C4-2B (cell line): Measurements from ENCODE around the gene SPATS2L.

ENCODE experiments used
- ZFX ChIP-seq: fragments of 450-650 bp; IDR thresholded peaks from 2 replicates; pipeline ENCODE4 v1.6.1; 2017
- TF ChIP-seq, protein P1 (sequence below): fragments of 450-650 bp; conservative IDR thresholded peaks from 2 replicates; pipeline ENCODE4 v1.5.1; 2017; ENCODE audit warnings: mild to moderate bottlenecking

DNA sequence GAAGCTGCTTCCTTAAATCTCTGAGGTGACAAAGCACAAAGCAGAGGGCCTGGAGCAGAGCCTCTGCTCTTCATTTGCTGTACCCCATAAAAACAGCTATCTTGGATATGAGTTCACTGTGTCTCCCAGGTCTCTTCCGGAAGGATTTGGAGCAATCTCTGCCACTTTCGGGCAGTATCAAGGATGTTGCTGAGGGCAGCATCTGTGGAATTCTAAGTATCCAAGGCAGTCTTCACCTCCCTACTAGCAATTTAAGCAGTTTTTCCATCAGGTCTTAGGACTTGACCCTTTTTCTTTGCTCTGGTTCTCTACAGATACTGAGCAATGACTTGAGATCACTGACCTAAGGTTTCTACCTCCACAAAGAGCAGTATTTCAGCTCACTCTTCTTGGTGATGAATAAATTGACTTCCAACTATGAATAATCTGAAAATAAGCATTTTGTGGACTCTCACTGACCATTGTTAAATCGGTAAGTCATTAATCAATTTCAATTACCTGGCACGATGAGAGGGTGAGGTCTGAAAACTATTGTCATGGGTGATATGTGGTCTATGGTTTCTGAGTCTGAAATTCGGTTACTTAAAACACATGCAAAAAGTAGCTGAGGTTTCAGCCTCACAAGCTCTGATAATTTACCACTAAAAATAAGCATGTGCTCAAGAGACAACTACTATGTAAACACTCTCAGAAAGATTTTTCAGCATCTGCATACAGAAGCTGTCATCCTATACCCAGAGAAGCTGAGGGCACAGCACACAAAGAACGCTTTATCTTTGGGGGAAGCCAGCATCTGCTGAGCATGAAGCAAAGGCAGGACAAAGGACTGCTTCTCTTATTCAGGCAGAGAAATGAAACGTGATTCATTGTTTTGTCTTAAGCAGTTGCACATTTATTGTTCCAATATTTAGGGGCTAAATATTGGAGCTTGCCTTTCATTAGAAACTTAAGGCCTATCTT lies 32.1 kb upstream of the SPATS2L start:
- no peak for TF ChIP-seq ZFX
- TF ChIP-seq, protein P1, sequence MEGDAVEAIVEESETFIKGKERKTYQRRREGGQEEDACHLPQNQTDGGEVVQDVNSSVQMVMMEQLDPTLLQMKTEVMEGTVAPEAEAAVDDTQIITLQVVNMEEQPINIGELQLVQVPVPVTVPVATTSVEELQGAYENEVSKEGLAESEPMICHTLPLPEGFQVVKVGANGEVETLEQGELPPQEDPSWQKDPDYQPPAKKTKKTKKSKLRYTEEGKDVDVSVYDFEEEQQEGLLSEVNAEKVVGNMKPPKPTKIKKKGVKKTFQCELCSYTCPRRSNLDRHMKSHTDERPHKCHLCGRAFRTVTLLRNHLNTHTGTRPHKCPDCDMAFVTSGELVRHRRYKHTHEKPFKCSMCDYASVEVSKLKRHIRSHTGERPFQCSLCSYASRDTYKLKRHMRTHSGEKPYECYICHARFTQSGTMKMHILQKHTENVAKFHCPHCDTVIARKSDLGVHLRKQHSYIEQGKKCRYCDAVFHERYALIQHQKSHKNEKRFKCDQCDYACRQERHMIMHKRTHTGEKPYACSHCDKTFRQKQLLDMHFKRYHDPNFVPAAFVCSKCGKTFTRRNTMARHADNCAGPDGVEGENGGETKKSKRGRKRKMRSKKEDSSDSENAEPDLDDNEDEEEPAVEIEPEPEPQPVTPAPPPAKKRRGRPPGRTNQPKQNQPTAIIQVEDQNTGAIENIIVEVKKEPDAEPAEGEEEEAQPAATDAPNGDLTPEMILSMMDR, result no peak
